Measurements from ENCODE around the gene SUN1.

- no peak for TF ChIP-seq POLR2A (IDR thresholded peaks at IDR 0.05; ENCODE audit: low read depth, low read length)
- no peak for TF ChIP-seq CTCF (IDR thresholded peaks at IDR 0.05; ENCODE audit: extremely low read depth in 1 of 2, insufficient read depth in 1 of 2, low read depth in 1 of 2, low read length in 2 of 2)
- TF ChIP-seq MAX (IDR thresholded peaks at IDR 0.05; ENCODE audit: insufficient read depth, insufficient read length), result no peak
These were observed 38.1 kb upstream of the SUN1 start for GRCh38 chr7:794207-794606.

Data from endothelial cell of umbilical vein (primary cell).